Measurements from ENCODE around the gene LDHA.

DNA sequence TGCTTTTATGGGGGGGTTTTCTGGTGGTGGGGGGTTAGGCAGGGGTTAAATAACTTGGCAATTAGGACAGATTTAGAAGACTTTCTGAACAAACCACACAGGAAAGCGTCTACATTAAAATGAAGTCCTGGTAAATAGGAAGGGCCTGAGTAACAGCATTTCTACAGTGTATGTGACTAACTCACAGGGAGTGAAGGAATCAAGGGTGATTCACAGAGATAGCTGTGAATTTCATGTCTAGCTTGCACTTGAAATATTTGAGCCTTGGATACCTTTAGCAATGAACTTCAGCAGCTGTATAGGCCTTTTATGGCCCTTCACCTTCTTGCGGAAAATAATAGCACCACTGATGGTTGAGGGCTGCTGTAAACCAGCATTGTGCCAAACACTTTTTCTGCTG is 26.1 kb upstream of the LDHA start:
- TF ChIP-seq, protein P1, sequence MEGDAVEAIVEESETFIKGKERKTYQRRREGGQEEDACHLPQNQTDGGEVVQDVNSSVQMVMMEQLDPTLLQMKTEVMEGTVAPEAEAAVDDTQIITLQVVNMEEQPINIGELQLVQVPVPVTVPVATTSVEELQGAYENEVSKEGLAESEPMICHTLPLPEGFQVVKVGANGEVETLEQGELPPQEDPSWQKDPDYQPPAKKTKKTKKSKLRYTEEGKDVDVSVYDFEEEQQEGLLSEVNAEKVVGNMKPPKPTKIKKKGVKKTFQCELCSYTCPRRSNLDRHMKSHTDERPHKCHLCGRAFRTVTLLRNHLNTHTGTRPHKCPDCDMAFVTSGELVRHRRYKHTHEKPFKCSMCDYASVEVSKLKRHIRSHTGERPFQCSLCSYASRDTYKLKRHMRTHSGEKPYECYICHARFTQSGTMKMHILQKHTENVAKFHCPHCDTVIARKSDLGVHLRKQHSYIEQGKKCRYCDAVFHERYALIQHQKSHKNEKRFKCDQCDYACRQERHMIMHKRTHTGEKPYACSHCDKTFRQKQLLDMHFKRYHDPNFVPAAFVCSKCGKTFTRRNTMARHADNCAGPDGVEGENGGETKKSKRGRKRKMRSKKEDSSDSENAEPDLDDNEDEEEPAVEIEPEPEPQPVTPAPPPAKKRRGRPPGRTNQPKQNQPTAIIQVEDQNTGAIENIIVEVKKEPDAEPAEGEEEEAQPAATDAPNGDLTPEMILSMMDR (IDR thresholded peaks at IDR 0.05) = no peak
- no peak for TF ChIP-seq POLR2A (IDR thresholded peaks at IDR 0.05)
